SK-N-MC (cell line): Measurements from ENCODE around the gene ENKUR.

Experiments used
- DNase-seq: peaks from one replicate; pipeline ENCODE4 v3.0.0-alpha.2; 2011; ENCODE audit warnings: low read depth, low spot score
- H3K27ac ChIP-seq: fragments of 200-600 bp; sonication (generic); 2 replicates; pipeline ENCODE4 v1.5.1; 2016; ENCODE audit warnings: mixed run types
- H3K36me3 ChIP-seq: fragments of 200-600 bp; sonication (generic); 2 replicates; pipeline ENCODE4 v1.6.1; 2017; ENCODE audit warnings: antibody characterized with exemption, low read length, mixed read lengths; ENCODE audit not compliant: insufficient read depth
- H3K4me3 ChIP-seq: fragments of 200-600 bp; sonication (generic); 2 replicates; pipeline ENCODE4 v1.5.1; 2016
- H3K9ac ChIP-seq: fragments of 200-600 bp; sonication (generic); 2 replicates; pipeline ENCODE4 v1.8.0; 2017; ENCODE audit warnings: mixed run types, mixed read lengths; ENCODE audit not compliant: insufficient read length
- H3K9me3 ChIP-seq: fragments of 200-600 bp; sonication (generic); 2 replicates; pipeline ENCODE4 v1.6.1; 2017; ENCODE audit warnings: low read depth, mild to moderate bottlenecking, antibody characterized with exemption, low read length, moderate library complexity, mixed read lengths
- EZH2 ChIP-seq: fragments of 200-600 bp; sonication (generic); IDR thresholded peaks from one replicate; pipeline ENCODE4 v1.6.1; 2017; ENCODE audit warnings: antibody characterized with exemption
- FOXP2 ChIP-seq: optimal IDR thresholded peaks from 2 replicates; pipeline ENCODE3; 2011; ENCODE audit warnings: mild to moderate bottlenecking, moderate library complexity; ENCODE audit not compliant: insufficient read depth; ENCODE audit errors: extremely low read length, control extremely low read depth
- POLR2AphosphoS5 ChIP-seq: IDR thresholded peaks from 2 replicates; pipeline ENCODE4 v1.6.1; 2012; ENCODE audit warnings: mild to moderate bottlenecking, low read depth, low read length, borderline replicate concordance

The ENKUR gene

DNA sequence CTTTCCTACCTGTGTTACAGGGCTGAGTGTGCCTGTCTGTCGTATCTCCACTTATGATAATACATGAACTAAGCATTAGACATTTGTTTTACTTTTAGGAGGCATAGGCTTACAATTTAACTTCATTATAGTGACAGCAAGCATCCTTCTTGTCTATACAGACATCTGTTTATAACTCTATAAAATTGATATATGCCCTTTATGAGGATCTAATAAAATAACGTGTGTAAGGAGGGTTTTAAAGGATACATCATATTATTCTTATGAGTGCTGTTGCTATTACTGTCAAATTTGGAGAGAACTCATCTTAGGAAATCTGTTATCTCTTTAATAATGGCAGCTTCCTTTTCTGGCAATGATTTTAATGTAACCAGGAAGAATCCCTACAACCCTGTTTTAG lies 22.4 kb upstream of the ENKUR start:
- H3K4me3 ChIP-seq: no peak overlapping the region
- no peak for DNase-seq
- no peaks in the 10 kb centered on the region for H3K9me3 ChIP-seq
- no peak for TF ChIP-seq FOXP2
- TF ChIP-seq EZH2: no peak
- TF ChIP-seq POLR2AphosphoS5: no peak
- no peaks in the 10 kb centered on the region for H3K36me3 ChIP-seq
- no peak overlapping the region for H3K9ac ChIP-seq
- H3K27ac ChIP-seq: no peak overlapping the region

DNA sequence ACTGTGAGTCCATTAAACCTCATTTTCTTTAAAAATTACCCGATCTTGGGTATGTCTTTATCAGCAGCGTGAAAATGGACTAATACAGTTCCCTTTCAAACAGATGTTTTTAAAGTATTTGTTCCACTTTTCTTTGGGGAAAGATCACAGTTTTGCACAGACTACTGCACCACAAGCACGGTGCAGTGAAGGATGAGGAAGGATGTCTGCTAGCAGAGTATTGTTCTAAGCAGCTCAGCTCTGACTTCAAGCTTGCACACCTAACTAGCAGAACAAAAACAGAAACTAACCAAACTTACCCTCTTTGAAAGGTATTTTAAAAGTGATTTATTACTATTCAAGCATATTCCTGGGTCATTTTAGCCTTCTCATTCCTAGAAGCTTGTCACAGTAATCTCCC lies 20.4 kb upstream of the ENKUR start:
- no peak overlapping the region for H3K4me3 ChIP-seq
- no peaks in the 10 kb centered on the region for H3K36me3 ChIP-seq
- DNase-seq: no peak
- no peaks in the 10 kb centered on the region for H3K9me3 ChIP-seq
- no peak overlapping the region for H3K27ac ChIP-seq
- no peak for TF ChIP-seq POLR2AphosphoS5
- no peak for TF ChIP-seq EZH2
- TF ChIP-seq FOXP2: no peak
- no peak overlapping the region for H3K9ac ChIP-seq

DNA sequence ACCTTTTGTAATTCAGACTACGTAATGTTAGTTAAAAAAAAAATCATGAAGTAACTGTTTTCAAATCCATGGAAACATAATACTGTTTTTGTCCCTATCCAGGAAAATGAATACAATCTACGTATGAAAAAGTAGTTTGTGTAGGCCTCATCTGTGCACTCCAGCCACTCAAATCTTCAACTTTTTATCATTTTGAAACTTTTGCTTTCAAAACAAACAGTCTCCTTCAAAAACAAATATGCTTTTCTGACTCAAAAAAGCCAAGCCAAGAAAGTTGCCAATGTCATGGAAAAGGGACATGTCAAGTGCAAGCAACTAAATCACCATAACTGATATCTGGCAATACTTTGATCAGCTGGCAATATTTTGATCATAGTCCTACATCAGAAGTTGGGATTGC lies 13.6 kb upstream of the ENKUR start:
- Histone ChIP-seq H3K27ac (no peak overlapping the region), H3K36me3 (no peaks in the 10 kb centered on the region), H3K9me3 (no peaks in the 10 kb centered on the region), H3K4me3 (no peak overlapping the region), H3K9ac (no peak overlapping the region)
- TF ChIP-seq POLR2AphosphoS5: no peak
- no peak for TF ChIP-seq EZH2
- no peak for TF ChIP-seq FOXP2
- DNase-seq: no peak

DNA sequence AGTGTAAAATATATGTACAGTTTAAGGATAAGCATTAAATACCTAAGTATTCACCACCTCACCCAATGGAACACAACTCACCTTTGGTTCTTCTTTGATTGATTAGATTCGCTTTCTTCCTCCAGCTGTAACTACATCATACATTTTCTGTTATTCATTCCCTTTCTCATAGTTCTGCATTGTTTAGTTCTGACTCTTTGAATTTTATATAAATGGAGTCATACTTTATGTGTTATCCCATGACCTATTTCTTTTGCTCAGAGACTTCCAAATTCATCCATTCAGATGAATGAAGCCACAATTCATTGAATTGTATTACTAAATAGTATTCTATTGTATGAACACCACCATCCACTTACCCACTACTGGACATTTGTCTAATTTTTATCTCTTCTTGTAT lies 12.8 kb upstream of the ENKUR start:
- no peak overlapping the region for H3K9ac ChIP-seq
- no peak for TF ChIP-seq POLR2AphosphoS5
- TF ChIP-seq FOXP2: no peak
- no peak for TF ChIP-seq EZH2
- DNase-seq: no peak
- H3K27ac ChIP-seq: no peak overlapping the region
- H3K36me3 ChIP-seq: no peaks in the 10 kb centered on the region
- H3K4me3 ChIP-seq: no peak overlapping the region
- H3K9me3 ChIP-seq: no peaks in the 10 kb centered on the region

DNA sequence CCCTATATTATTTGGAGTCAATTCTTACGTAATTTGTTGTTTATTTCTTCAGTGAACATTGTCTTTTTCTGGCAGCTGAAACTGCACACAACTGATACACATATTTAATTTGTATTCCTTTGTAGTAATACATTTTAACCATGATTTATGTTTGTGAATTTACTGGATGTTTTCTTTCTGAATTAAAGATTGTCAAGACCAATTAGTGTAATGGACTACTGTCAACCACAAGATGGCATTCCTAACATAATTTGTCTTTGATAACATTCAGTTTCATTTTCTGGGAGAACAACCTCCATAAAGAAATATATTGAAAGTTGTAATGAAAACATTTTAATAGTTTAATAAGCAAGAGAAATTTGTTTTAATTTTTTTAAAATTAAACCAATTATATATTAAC lies 10.5 kb upstream of the ENKUR start:
- H3K9ac ChIP-seq: no peak overlapping the region
- H3K27ac ChIP-seq: no peak overlapping the region
- no peaks in the 10 kb centered on the region for H3K9me3 ChIP-seq
- H3K4me3 ChIP-seq: no peak overlapping the region
- no peaks in the 10 kb centered on the region for H3K36me3 ChIP-seq
- TF ChIP-seq FOXP2 (no peak), POLR2AphosphoS5 (no peak), EZH2 (no peak)
- DNase-seq: no peak

DNA sequence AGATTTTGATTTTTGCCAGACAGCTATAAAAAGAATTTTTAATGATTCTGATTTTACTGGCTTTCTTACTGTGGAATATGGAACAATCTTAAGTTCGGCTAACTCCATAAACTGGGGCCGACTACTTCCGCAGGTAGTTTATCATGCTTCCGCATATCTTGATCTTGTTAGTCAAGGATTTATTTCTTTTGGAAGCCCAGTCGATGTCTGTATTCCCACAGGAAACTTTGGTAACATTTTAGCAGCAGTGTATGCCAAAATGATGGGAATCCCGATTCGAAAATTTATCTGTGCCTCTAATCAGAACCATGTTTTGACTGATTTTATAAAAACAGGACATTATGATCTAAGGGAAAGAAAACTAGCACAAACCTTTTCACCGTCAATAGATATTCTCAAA lies 8.6 kb upstream of the ENKUR start:
- no peak overlapping the region for H3K27ac ChIP-seq
- DNase-seq: no peak
- H3K9me3 ChIP-seq: no peaks in the 10 kb centered on the region
- no peak overlapping the region for H3K9ac ChIP-seq
- TF ChIP-seq EZH2 (no peak), POLR2AphosphoS5 (no peak), FOXP2 (no peak)
- H3K36me3 ChIP-seq: no peaks in the 10 kb centered on the region
- H3K4me3 ChIP-seq: no peak overlapping the region

DNA sequence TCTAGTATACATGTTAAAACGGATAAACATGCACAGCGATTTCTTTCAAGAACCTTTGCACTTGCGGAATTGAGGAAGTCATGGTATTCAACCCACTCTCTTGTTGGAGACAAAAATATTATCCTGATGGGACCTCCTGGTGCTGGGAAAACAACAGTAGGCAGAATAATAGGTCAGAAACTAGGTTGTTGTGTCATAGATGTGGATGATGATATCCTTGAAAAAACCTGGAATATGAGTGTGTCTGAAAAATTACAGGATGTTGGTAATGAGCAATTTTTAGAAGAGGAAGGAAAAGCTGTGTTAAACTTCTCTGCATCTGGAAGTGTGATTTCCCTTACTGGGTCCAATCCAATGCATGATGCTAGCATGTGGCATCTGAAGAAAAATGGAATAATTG lies 7.3 kb upstream of the ENKUR start:
- H3K36me3 ChIP-seq: no peaks in the 10 kb centered on the region
- TF ChIP-seq POLR2AphosphoS5 (no peak), EZH2 (no peak), FOXP2 (no peak)
- H3K9ac ChIP-seq: no peak overlapping the region
- no peak overlapping the region for H3K4me3 ChIP-seq
- no peak for DNase-seq
- no peaks in the 10 kb centered on the region for H3K9me3 ChIP-seq
- no peak overlapping the region for H3K27ac ChIP-seq

DNA sequence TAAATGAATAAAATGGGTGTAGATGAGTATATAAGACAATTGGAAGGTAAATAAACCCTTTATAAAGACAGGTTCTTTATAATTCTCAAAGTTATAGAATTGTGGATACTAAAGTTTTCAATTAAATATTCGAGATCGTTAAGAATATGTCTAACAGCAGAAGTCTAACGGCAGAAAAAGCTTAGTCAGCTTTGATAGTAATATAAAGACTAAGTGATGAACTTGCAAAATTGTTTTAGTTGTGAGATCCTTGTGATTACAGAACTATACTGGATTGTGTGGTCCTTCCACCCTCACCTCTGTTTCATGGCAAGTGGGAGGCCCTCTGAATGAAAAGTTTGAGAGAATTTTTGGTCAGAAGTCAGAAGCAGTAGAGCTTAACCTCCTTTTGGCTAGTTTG lies 2.7 kb upstream of the ENKUR start:
- Histone ChIP-seq H3K4me3 (no peak overlapping the region), H3K9ac (no peak overlapping the region), H3K9me3 (no peaks in the 10 kb centered on the region), H3K36me3 (no peaks in the 10 kb centered on the region), H3K27ac (no peak overlapping the region; the same call in 1 of the 2 replicates)
- no peak for TF ChIP-seq POLR2AphosphoS5
- TF ChIP-seq EZH2: no peak
- DNase-seq: no peak

DNA sequence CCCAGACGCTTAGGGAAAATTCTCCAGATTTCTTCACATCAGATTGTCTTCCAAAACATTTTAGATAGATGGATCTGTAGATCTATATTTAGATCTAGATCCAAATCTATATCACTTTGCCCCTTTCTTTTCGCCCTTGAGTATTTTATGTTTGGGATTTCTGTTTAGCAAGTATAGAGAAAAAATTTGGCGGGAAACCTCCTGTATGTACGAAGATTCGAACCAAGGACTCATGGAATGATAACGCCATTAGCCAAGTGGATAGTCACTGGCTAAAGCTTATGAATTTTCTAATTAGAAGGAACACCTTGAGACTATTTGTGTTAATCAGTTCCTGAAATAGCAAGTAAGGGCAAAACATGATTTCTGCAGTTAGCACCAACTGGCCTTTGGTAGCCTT lies 1.7 kb upstream of the ENKUR start:
- H3K27ac ChIP-seq: peak overlapping the region; percentile 71; the same call in 1 of the 2 replicates
- peak overlapping the region; percentile 77 for H3K9ac ChIP-seq
- H3K4me3 ChIP-seq: peak overlapping the region; percentile 82
- no peaks in the 10 kb centered on the region for H3K9me3 ChIP-seq
- DNase-seq: no peak
- H3K36me3 ChIP-seq: no peaks in the 10 kb centered on the region
- TF ChIP-seq EZH2 (no peak), POLR2AphosphoS5 (no peak), FOXP2 (no peak)
